MCF 10A (cell line): ENCODE measurements around the gene OR10A3. TPM values are rescaled to one million over a fixed set of nuclear protein-coding genes. Genes with fewer than 3 reads are reported as not detected.

Experiments
- BruUV-seq: library from RNA; stranded (reverse); fragments of 400-500 nt; replicated peaks from 2 replicates; lab custom pipeline; 2021; lab: Mats Ljungman, UMichigan
- CTCF ChIA-PET: fragments of 300-600 bp; sonication (Branson Sonifier 250); formaldehyde crosslinking; extraction: SDS; loops from one replicate; lab custom pipeline; 2021; ENCODE audit warnings: antibody characterized with exemption, inconsistent platforms; lab: Yijun Ruan, JAX
- POLR2A ChIA-PET: fragments of 300-600, 350-650 bp; sonication (Branson Sonifier 250); formaldehyde crosslinking; extraction: SDS; loops from one replicate; lab custom pipeline; 2020; ENCODE audit warnings: antibody characterized with exemption, inconsistent platforms; lab: Yijun Ruan, JAX
- DNase-seq: peaks from one replicate; pipeline ENCODE4 v3.0.0-alpha.2; 2018; ENCODE audit not compliant: unreplicated experiment
- H3K27ac Mint-ChIP-seq: one replicate; pipeline ENCODE4 v1.8.0; 2022; ENCODE audit warnings: mild to moderate bottlenecking, low read depth, mixed read lengths; ENCODE audit not compliant: unreplicated experiment
- H3K27me3 Mint-ChIP-seq: one replicate; pipeline ENCODE4 v1.8.0; 2022; ENCODE audit warnings: mixed read lengths; ENCODE audit not compliant: insufficient read depth, unreplicated experiment
- H3K36me3 Mint-ChIP-seq: one replicate; pipeline ENCODE4 v1.8.0; 2022; ENCODE audit warnings: mild to moderate bottlenecking, moderate library complexity, mixed read lengths; ENCODE audit not compliant: insufficient read depth, unreplicated experiment
- H3K4me1 Mint-ChIP-seq: one replicate; pipeline ENCODE4 v1.8.0; 2022; ENCODE audit warnings: mixed read lengths; ENCODE audit not compliant: insufficient read depth, unreplicated experiment
- H3K4me3 Mint-ChIP-seq: one replicate; pipeline ENCODE4 v1.8.0; 2022; ENCODE audit warnings: mild to moderate bottlenecking, moderate library complexity, mixed read lengths; ENCODE audit not compliant: unreplicated experiment
- H3K9me3 Mint-ChIP-seq: one replicate; pipeline ENCODE4 v1.8.0; 2022; ENCODE audit warnings: mixed read lengths; ENCODE audit not compliant: unreplicated experiment
- CTCF ChIP-seq: fragments of 200-600 bp; IDR thresholded peaks from one replicate; pipeline ENCODE4 v1.8.0; 2022; ENCODE audit warnings: antibody characterized with exemption, mild to moderate bottlenecking; ENCODE audit not compliant: unreplicated experiment
- intact Hi-C: fragments of 100-400 bp; cut with micrococcal nuclease; formaldehyde crosslinking; loops from 2 replicates; pipeline ENCODE4 v1.14.1; 2022
- total RNA-seq: library from RNA; stranded (reverse); gene quantifications from 2 replicates; pipeline ENCODE4 v1.2.3, GENCODE V29; 2022

The OR10A3 gene
- total RNA-seq, 1 experiment from 2014 or later = not detected

GRCh38 chr11:7909585-7910285, 31.8 kb downstream of the OR10A3 start:
- Mint-ChIP-seq H3K4me1 (peaks cover 17% of the 10 kb centered on the region), H3K36me3 (no peaks in the 10 kb centered on the region), H3K27me3 (no peaks in the 10 kb centered on the region), H3K9me3 (no peaks in the 10 kb centered on the region), H3K27ac (no peak overlapping the region), H3K4me3 (no peak overlapping the region)
- no TSS peak for BruUV-seq
- no peak for DNase-seq
- intact Hi-C loops = no loop called here
- ChIA-PET CTCF (interaction anchor here (0.9 to 9.6 kb wide), 5 partner anchors 17 to 77 kb away, joined by 4 to 94 read pairs (median 9); partner anchors contain the start of gene EIF3F), POLR2A (no interaction called here)
- TF ChIP-seq CTCF = no peak

DNA sequence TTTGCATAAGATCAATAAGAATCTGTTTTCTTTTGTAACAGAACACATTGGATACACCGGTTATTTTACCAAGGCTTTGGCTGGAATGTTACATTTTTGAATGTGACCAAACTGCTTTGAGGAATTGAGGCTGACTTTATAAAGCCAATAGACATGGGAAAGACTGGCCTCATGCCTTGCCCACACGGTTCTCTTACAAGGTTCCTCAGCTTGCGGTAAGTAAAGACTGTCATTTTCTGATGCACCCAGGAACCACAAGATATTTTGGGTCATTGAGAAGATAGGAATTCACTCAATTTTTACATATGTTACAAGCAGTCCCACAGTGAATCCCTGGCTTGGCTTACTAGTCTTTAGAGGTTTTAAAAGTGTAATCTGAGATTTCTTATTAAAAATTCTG, 34.4 kb downstream of the OR10A3 start:
- intact Hi-C loops = no loop called here
- POLR2A ChIA-PET = interaction anchor here (1.3 to 2.8 kb wide), 2 partner anchors 11 to 80 kb away, joined by 7 to 9 read pairs; partner anchors contain the start of gene EIF3F
- no peaks in the 10 kb centered on the region for H3K9me3 Mint-ChIP-seq
- H3K4me1 Mint-ChIP-seq = peaks cover 29% of the 10 kb centered on the region
- no peaks in the 10 kb centered on the region for H3K27me3 Mint-ChIP-seq
- H3K27ac Mint-ChIP-seq = peak overlapping the region; percentile 90
- no peak for DNase-seq
- no peak for TF ChIP-seq CTCF
- CTCF ChIA-PET = interaction anchor here (3.3 to 9.7 kb wide), 3 partner anchors 11 to 78 kb away, joined by 14 to 98 read pairs (median 94); partner anchors contain the start of gene EIF3F
- H3K4me3 Mint-ChIP-seq = no peak overlapping the region
- no TSS peak for BruUV-seq
- H3K36me3 Mint-ChIP-seq = no peaks in the 10 kb centered on the region

GRCh38 chr11:7906481-7906880, 35.0 kb downstream of the OR10A3 start:
- ChIA-PET POLR2A (interaction anchor here (1.3 to 2.8 kb wide), 3 partner anchors 11 to 80 kb away, joined by 3 to 9 read pairs (median 7); partner anchors contain the start of gene EIF3F), CTCF (interaction anchor here (0.6 to 9.7 kb wide), 5 partner anchors 10 to 1675 kb away, joined by 4 to 98 read pairs (median 14); partner anchors contain the start of gene EIF3F)
- H3K27ac Mint-ChIP-seq = peak overlapping the region; percentile 90
- intact Hi-C loops = no loop called here
- H3K4me1 Mint-ChIP-seq = peaks cover 29% of the 10 kb centered on the region
- BruUV-seq = TSS peak; percentile 75
- no peaks in the 10 kb centered on the region for H3K36me3 Mint-ChIP-seq
- H3K27me3 Mint-ChIP-seq = no peaks in the 10 kb centered on the region
- TF ChIP-seq CTCF = no peak
- H3K9me3 Mint-ChIP-seq = no peaks in the 10 kb centered on the region
- DNase-seq = no peak
- H3K4me3 Mint-ChIP-seq = peak overlapping the region; percentile 39

GRCh38 chr11:7905961-7906429, 35.5 kb downstream of the OR10A3 start:
- intact Hi-C loops = loop anchor here (1.0 kb wide), 1 partner anchor 81 kb away; the partner anchor contains the start of gene EIF3F
- POLR2A ChIA-PET = interaction anchor here (0.6 to 2.8 kb wide), 4 partner anchors 10 to 1639 kb away, joined by 3 to 9 read pairs (median 6); partner anchors contain the start of gene EIF3F
- CTCF ChIA-PET = interaction anchor here (0.6 to 9.7 kb wide), 7 partner anchors 10 to 1674 kb away, joined by 3 to 98 read pairs (median 5); partner anchors contain the start of gene EIF3F
- no peak for DNase-seq
- no peaks in the 10 kb centered on the region for H3K27me3 Mint-ChIP-seq
- TF ChIP-seq CTCF = no peak
- no peaks in the 10 kb centered on the region for H3K9me3 Mint-ChIP-seq
- H3K36me3 Mint-ChIP-seq = no peaks in the 10 kb centered on the region
- H3K27ac Mint-ChIP-seq = peak overlapping the region; percentile 90
- TSS peak; percentile 31 for BruUV-seq
- H3K4me1 Mint-ChIP-seq = peaks cover 29% of the 10 kb centered on the region
- peak overlapping the region; percentile 39 for H3K4me3 Mint-ChIP-seq
